Suprapubic skin (tissue), 4 donors: ENCODE data around the gene UBE4A.

Source experiments
- CTCF ChIP-seq, 2 donors: fragments of 200-600 bp in 1 of 2; fragments of 450-650 bp in 1 of 2; sonication (generic) in 1 of 2; IDR thresholded peaks; one replicate each; pipeline ENCODE4 v1.5.1; 2016 to 2019; ENCODE audit warnings: antibody characterized with exemption in 2 of 2, mild to moderate bottlenecking in 1 of 2, moderate library complexity in 1 of 2
- EP300 ChIP-seq: sonication (generic); formaldehyde crosslinking; IDR thresholded peaks from one replicate; pipeline ENCODE4 v1.6.1; 2017; ENCODE audit warnings: antibody characterized with exemption
- POLR2A ChIP-seq, 2 donors: fragments of 450-650 bp; IDR thresholded peaks; one replicate each; pipeline ENCODE4 v1.6.1; 2017; ENCODE audit warnings: antibody characterized with exemption in 2 of 2, mild to moderate bottlenecking in 2 of 2, moderate library complexity in 2 of 2
- POLR2AphosphoS5 ChIP-seq, 3 donors: sonication (generic); formaldehyde crosslinking; IDR thresholded peaks; one replicate each; pipeline ENCODE4 v1.6.1; 2017; ENCODE audit warnings: antibody characterized with exemption in 3 of 3

GRCh38 chr11:118311518-118311917 is 47.9 kb upstream of the UBE4A start:
- TF ChIP-seq CTCF (IDR thresholded peaks at IDR 0.05) (no peak), EP300 (no peak), POLR2AphosphoS5 (IDR thresholded peaks at IDR 0.05) (no peak), POLR2A (IDR thresholded peaks at IDR 0.05) (no peak)
